ENCODE data around the gene TEKT2. TPM values are rescaled to one million over a fixed set of nuclear protein-coding genes. Genes with fewer than 3 reads are reported as not detected.

TEKT2 gene
- total and polyA plus RNA-seq, 2 of the 4 experiments (the other 2 are of a cell fraction): 0.18 TPM; not detected in 1

Other genes starting within 250 kb of the TEKT2 start
- gene AGO1, start 200.9 kb upstream of the TEKT2 start, total RNA-seq (2012; rRNA removed): 17.2 and 21.5 TPM in 2 replicates
- 11.3 TPM in 2 replicates for gene AGO1, start 200.9 kb upstream of the TEKT2 start, polyA plus RNA-seq (2012; rRNA removed)
- gene AGO3, start 153.0 kb upstream of the TEKT2 start, total RNA-seq (2012; rRNA removed): 18.1 and 25.6 TPM in 2 replicates
- 8.9 and 10.4 TPM in 2 replicates for gene AGO3, start 153.0 kb upstream of the TEKT2 start, polyA plus RNA-seq (2012; rRNA removed)
- gene ADPRS, start 4.8 kb downstream of the TEKT2 start, total RNA-seq (2012; rRNA removed): 27.2 and 31.0 TPM in 2 replicates
- gene ADPRS, start 4.8 kb downstream of the TEKT2 start, polyA plus RNA-seq (2012; rRNA removed): 37.1 and 37.2 TPM in 2 replicates
- gene COL8A2, start 41.1 kb downstream of the TEKT2 start, total RNA-seq (2012; rRNA removed): 0.54 and 0.56 TPM in 2 replicates
- 0.83 and 1.1 TPM in 2 replicates for gene COL8A2, start 41.1 kb downstream of the TEKT2 start, polyA plus RNA-seq (2012; rRNA removed)
- 76.0 and 101 TPM in 2 replicates for gene TRAPPC3, start 65.4 kb downstream of the TEKT2 start, total RNA-seq (2012; rRNA removed)
- 63.5 and 77.8 TPM in 2 replicates for gene TRAPPC3, start 65.4 kb downstream of the TEKT2 start, polyA plus RNA-seq (2012; rRNA removed)
- 30.8 and 32.3 TPM in 2 replicates for gene MAP7D1, start 72.1 kb downstream of the TEKT2 start, total RNA-seq (2012; rRNA removed)
- gene MAP7D1, start 72.1 kb downstream of the TEKT2 start, polyA plus RNA-seq (2012; rRNA removed): 81.9 and 83.2 TPM in 2 replicates
- 66.5 and 73.9 TPM in 2 replicates for gene THRAP3, start 140.3 kb downstream of the TEKT2 start, total RNA-seq (2012; rRNA removed)
- 48.9 and 60.6 TPM in 2 replicates for gene THRAP3, start 140.3 kb downstream of the TEKT2 start, polyA plus RNA-seq (2012; rRNA removed)
- 1.8 and 1.9 TPM in 2 replicates for gene SH3D21, start 222.3 kb downstream of the TEKT2 start, total RNA-seq (2012; rRNA removed)
- gene SH3D21, start 222.3 kb downstream of the TEKT2 start, polyA plus RNA-seq (2012; rRNA removed): 11.0 and 11.9 TPM in 2 replicates
- 49.8 and 63.3 TPM in 2 replicates for gene EVA1B, start 239.6 kb downstream of the TEKT2 start, total RNA-seq (2012; rRNA removed)
- 64.6 and 147 TPM in 2 replicates for gene EVA1B, start 239.6 kb downstream of the TEKT2 start, polyA plus RNA-seq (2012; rRNA removed)

Measured in IMR-90 (cell line).